Measurements from ENCODE around the gene SEMA5B.

- no peak for TF ChIP-seq CTCF (IDR thresholded peaks at IDR 0.05; ENCODE audit: insufficient read depth, low read length)
- TF ChIP-seq POLR2AphosphoS5 (IDR thresholded peaks at IDR 0.05; ENCODE audit: low read depth) = no peak
- no peak for TF ChIP-seq REST (IDR thresholded peaks at IDR 0.05; ENCODE audit: insufficient replicate concordance, low read depth)
Measured at GRCh38 chr3:122886251-122886650, 141.3 kb downstream of the SEMA5B start.

All from HL-60 (cell line).